HG03097 (cell line): ENCODE results near the gene SEL1L.
A peak's percentile ranks its signal among the peaks of the same experiment; 100 is the strongest.
"Not testable (repeated sequence)": the region's sequence is repeated elsewhere in the genome, so short reads cannot be mapped to it uniquely, and the experiment has no call there.

Source experiments
- ATAC-seq: cut with Tn5 transposase; IDR thresholded peaks from one replicate; pipeline ENCODE4 v1.9.1; 2021; ENCODE audit not compliant: unreplicated experiment, low FRiP score

The SEL1L gene

GRCh38 chr14:81450100-81450531 lies 83.5 kb downstream of the SEL1L start:
- no peak for ATAC-seq

- no peak for ATAC-seq
These were observed 84.1 kb downstream of the SEL1L start for GRCh38 chr14:81449576-81449975.

GRCh38 chr14:81449114-81449513 lies 84.5 kb downstream of the SEL1L start:
- no peak for ATAC-seq

GRCh38 chr14:81447021-81447764 lies 86.5 kb downstream of the SEL1L start:
- ATAC-seq: no peak

GRCh38 chr14:81446279-81447007 lies 87.2 kb downstream of the SEL1L start:
- no peak for ATAC-seq

GRCh38 chr14:81441626-81442134 lies 92.0 kb downstream of the SEL1L start:
- ATAC-seq: no peak

- ATAC-seq: no peak
These were observed 93.6 kb downstream of the SEL1L start for GRCh38 chr14:81440041-81440440.

GRCh38 chr14:81437244-81437643 lies 96.4 kb downstream of the SEL1L start:
- no peak for ATAC-seq

- peak; percentile 81 for ATAC-seq
These were observed 97.1 kb downstream of the SEL1L start for GRCh38 chr14:81436296-81437138.

- peak; percentile 17 for ATAC-seq
These were observed 98.0 kb downstream of the SEL1L start for GRCh38 chr14:81435391-81436295.

- no peak for ATAC-seq
These were observed 98.6 kb downstream of the SEL1L start for GRCh38 chr14:81435048-81435390.

- ATAC-seq: no peak
These were observed 99.4 kb downstream of the SEL1L start for GRCh38 chr14:81434230-81434629.

GRCh38 chr14:81433378-81433777 lies 100.3 kb downstream of the SEL1L start:
- no peak for ATAC-seq

- no peak for ATAC-seq
These were observed 101.4 kb downstream of the SEL1L start for GRCh38 chr14:81432219-81432661.

- no peak for ATAC-seq
These were observed 103.4 kb downstream of the SEL1L start for GRCh38 chr14:81430235-81430634.

- ATAC-seq: not testable (repeated sequence)
These were observed 103.9 kb downstream of the SEL1L start for GRCh38 chr14:81429749-81430148.

GRCh38 chr14:81429028-81429427 lies 104.6 kb downstream of the SEL1L start:
- ATAC-seq: no peak

GRCh38 chr14:81427348-81428058 lies 106.2 kb downstream of the SEL1L start:
- no peak for ATAC-seq

GRCh38 chr14:81423504-81423903 lies 110.1 kb downstream of the SEL1L start:
- ATAC-seq: no peak
